Keratinocyte (primary cell): ENCODE results near the gene MACROH2A2. TPM values are rescaled to one million over a fixed set of nuclear protein-coding genes. Genes with fewer than 3 reads are reported as not detected.

ENCODE experiments used
- DNase-seq: peaks from one replicate; pipeline ENCODE4 v3.0.0-alpha.2; 2011; ENCODE audit warnings: low read depth, missing footprints, low spot score
- FAIRE-seq: peaks from 2 replicates; lab custom pipeline; 2011; peaks lifted over from hg19 to GRCh38; lab: Jason Lieb, UNC
- H2AFZ ChIP-seq: 2 replicates; pipeline ENCODE4 v1.6.0; 2012; ENCODE audit warnings: low read length, control low read depth, inconsistent platforms; ENCODE audit not compliant: control insufficient read depth
- H3K27ac ChIP-seq: 2 replicates; pipeline ENCODE4 v1.5.1; 2011; ENCODE audit warnings: low read length; ENCODE audit not compliant: control insufficient read depth, insufficient read depth
- H3K27me3 ChIP-seq: 3 replicates; pipeline ENCODE4 v1.6.0; 2011; ENCODE audit warnings: low read length; ENCODE audit not compliant: control insufficient read depth, insufficient read depth; ENCODE audit errors: extremely low read depth
- H3K36me3 ChIP-seq, 2 experiments: 2 replicates in 1 of 2; 3 replicates in 1 of 2; pipeline ENCODE4 v1.5.1; 2011; ENCODE audit warnings: low read length in 2 of 2, mild to moderate bottlenecking in 1 of 2; ENCODE audit not compliant: control insufficient read depth in 2 of 2, insufficient read depth in 2 of 2; ENCODE audit errors: extremely low read depth in 1 of 2
- H3K4me1 ChIP-seq: 3 replicates; pipeline ENCODE4 v1.5.1; 2011; ENCODE audit warnings: low read length; ENCODE audit not compliant: control insufficient read depth, insufficient read depth; ENCODE audit errors: extremely low read depth
- H3K4me2 ChIP-seq: 3 replicates; pipeline ENCODE4 v1.6.0; 2011; ENCODE audit warnings: low read depth, low read length; ENCODE audit not compliant: control insufficient read depth, insufficient read depth; ENCODE audit errors: extremely low read depth
- H3K4me3 ChIP-seq, 3 experiments: fragments of 200-600 bp in 1 of 3; sonication (generic) in 1 of 3; 2 replicates in 2 of 3; 3 replicates in 1 of 3; pipeline ENCODE4 v1.5.1; 2011 to 2016; ENCODE audit warnings: low read length in 3 of 3, mild to moderate bottlenecking in 3 of 3, control low read depth in 2 of 3, inconsistent platforms in 1 of 3, low read depth in 1 of 3, mixed read lengths in 1 of 3, mixed run types in 1 of 3, moderate library complexity in 1 of 3; ENCODE audit not compliant: control insufficient read depth in 2 of 3, insufficient read depth in 2 of 3; ENCODE audit errors: extremely low read depth in 1 of 3
- H3K79me2 ChIP-seq: 2 replicates; pipeline ENCODE4 v1.6.0; 2012; ENCODE audit warnings: low read length; ENCODE audit not compliant: control insufficient read depth, insufficient read depth
- H3K9ac ChIP-seq: 3 replicates; pipeline ENCODE4 v1.6.0; 2011; ENCODE audit warnings: low read length; ENCODE audit not compliant: control insufficient read depth, insufficient read depth; ENCODE audit errors: extremely low read depth
- H3K9me1 ChIP-seq: 3 replicates; pipeline ENCODE4 v1.6.0; 2011; ENCODE audit warnings: low read length; ENCODE audit not compliant: control insufficient read depth, insufficient read depth; ENCODE audit errors: extremely low read depth
- H3K9me3 ChIP-seq: 2 replicates; pipeline ENCODE4 v1.5.1; 2012; ENCODE audit warnings: low read depth, low read length; ENCODE audit not compliant: control insufficient read depth
- H4K20me1 ChIP-seq: 3 replicates; pipeline ENCODE4 v1.6.0; 2011; ENCODE audit warnings: low read length; ENCODE audit not compliant: control insufficient read depth, insufficient read depth; ENCODE audit errors: extremely low read depth
- EZH2 ChIP-seq: IDR thresholded peaks from one replicate; pipeline ENCODE4 v1.6.1; 2012; ENCODE audit warnings: inconsistent platforms, mild to moderate bottlenecking, low read length, moderate library complexity
- dilution Hi-C: fragments of 300-500 bp; cut with MboI; formaldehyde crosslinking; loops from one replicate; pipeline ENCODE4 v1.7.0; 2020; ENCODE audit warnings: low sequenced_read_pairs; ENCODE audit not compliant: extremely low pct_ligation_motif_present
- polyA plus RNA-seq, 5 experiments: library from polyadenylated mRNA; depleted of rRNA in 3 of 5; stranded (reverse) in 3 of 5; stranded (forward) in 1 of 5; unstranded in 1 of 5; fragments of >200 nt; gene quantifications; 1 replicate in 1 of 5; 2 replicates in 3 of 5; 3 replicates in 1 of 5; pipeline versions ENCODE4 v1.2.1 to v1.2.3, GENCODE V29; 2011 to 2012; ENCODE audit warnings: missing spikeins in 2 of 5, low read depth in 1 of 5, low replicate concordance in 1 of 5
- TF ChIP-seq, protein P1 (sequence below), 3 experiments: IDR thresholded peaks in 1 of 3; conservative IDR thresholded peaks in 1 of 3; optimal IDR thresholded peaks in 1 of 3; 2 replicates in 2 of 3; 3 replicates in 1 of 3; pipeline versions ENCODE3 to v1.5.1; 2011; ENCODE audit warnings: low read length in 3 of 3, mild to moderate bottlenecking in 3 of 3, moderate library complexity in 2 of 3, control low read depth in 1 of 3, inconsistent platforms in 1 of 3; ENCODE audit not compliant: insufficient read depth in 2 of 3; ENCODE audit errors: extremely low read depth in 1 of 3

The MACROH2A2 gene
- polyA plus RNA-seq, 1 donor (not counting 4 experiments of a cell fraction or from before 2014, with no cell fraction given): 11.6 TPM

DNA sequence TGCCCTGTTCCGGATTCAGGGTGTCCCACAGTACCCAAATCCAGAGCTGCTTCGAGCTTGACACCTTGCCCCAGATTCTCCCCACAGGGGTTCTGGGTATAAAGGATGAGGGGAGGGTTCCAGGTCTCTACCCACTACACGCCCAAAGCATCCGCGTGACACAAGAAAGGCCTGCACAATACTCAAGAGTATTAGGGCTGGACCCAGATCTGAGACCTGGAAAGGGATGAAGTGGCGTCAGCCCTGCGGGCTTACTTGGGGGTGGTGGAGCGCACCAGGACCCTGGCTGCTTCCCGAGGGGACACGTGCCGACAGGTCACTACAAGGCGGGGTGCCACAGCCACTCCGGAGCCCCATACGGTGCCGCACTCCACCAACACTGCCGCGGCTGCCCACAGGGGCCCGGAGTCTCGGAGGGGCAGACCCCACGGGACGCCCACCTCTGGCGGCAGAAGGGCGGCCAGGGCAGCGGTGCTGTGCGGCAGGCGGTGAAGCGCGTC, 92.6 kb downstream of the MACROH2A2 start:
- Histone ChIP-seq H2AFZ (peak overlapping the region; percentile 79), H3K4me3 (peak overlapping the region; percentile 58 to 69 (median 69)), H4K20me1 (no peaks in the 10 kb centered on the region), H3K9ac (peak overlapping the region; percentile 86), H3K27me3 (no peaks in the 10 kb centered on the region), H3K4me2 (peak overlapping the region; percentile 83), H3K9me3 (no peaks in the 10 kb centered on the region), H3K36me3 (peaks cover 0 to 2% of the 10 kb centered on the region in 2 experiments), H3K27ac (peak overlapping the region; percentile 84), H3K79me2 (peaks cover 13% of the 10 kb centered on the region), H3K4me1 (peaks cover 18% of the 10 kb centered on the region), H3K9me1 (no peaks in the 10 kb centered on the region)
- dilution Hi-C loops: no loop called here
- FAIRE-seq: no peak
- TF ChIP-seq, protein P1, sequence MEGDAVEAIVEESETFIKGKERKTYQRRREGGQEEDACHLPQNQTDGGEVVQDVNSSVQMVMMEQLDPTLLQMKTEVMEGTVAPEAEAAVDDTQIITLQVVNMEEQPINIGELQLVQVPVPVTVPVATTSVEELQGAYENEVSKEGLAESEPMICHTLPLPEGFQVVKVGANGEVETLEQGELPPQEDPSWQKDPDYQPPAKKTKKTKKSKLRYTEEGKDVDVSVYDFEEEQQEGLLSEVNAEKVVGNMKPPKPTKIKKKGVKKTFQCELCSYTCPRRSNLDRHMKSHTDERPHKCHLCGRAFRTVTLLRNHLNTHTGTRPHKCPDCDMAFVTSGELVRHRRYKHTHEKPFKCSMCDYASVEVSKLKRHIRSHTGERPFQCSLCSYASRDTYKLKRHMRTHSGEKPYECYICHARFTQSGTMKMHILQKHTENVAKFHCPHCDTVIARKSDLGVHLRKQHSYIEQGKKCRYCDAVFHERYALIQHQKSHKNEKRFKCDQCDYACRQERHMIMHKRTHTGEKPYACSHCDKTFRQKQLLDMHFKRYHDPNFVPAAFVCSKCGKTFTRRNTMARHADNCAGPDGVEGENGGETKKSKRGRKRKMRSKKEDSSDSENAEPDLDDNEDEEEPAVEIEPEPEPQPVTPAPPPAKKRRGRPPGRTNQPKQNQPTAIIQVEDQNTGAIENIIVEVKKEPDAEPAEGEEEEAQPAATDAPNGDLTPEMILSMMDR (optimal IDR thresholded peaks at IDR 0.05 in 1 of 3, IDR thresholded peaks at IDR 0.05 in 1 of 3, conservative IDR thresholded peaks at IDR 0.05 in 1 of 3; ENCODE audit: extremely low read depth in 1 of 3, insufficient read depth in 2 of 3, low read length in 3 of 3): no peak
- no peak for TF ChIP-seq EZH2
- DNase-seq: no peak

DNA sequence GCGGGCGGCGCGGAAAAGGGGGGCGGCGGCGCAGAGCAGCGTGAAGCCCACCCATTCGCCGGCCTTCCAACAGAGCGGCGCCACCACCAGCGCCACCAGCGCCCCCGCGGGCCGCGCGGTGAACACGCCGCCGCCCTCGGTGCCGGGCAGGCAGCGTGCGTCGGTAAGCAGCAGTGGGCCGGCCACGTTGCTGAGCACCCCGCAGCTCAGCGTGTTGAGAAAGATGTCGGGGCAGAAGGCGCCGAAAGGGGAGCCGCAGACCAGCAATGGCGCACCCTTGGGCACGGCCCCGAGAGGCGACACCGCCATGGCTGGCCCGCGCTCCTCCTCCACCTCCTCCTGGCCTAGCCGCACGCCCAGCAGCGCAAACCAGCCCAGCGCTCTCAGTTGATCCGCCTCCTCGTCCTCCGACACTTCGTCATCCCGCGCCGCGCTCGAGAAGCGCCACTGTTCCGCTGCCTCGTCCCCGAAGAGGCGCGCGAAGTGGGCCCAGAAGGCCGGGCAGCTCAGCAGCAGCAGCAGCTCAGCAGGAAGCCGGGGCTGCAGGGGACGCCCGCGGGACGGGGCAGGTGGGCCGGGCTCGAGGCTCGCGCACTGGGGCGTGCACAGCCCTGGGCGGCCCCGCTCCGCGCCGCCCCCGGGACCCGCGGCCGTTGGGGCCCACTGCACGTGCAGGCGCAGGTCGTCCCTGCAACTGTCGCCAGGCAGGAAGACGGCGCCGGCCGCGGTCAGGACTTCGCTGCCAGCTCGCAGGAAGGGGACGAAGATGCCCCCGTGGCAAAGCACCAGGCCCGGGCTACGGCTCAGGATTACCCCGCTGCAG, 93.2 kb downstream of the MACROH2A2 start:
- Histone ChIP-seq H3K9me1 (no peaks in the 10 kb centered on the region), H3K27ac (peak overlapping the region; percentile 84), H3K9me3 (no peaks in the 10 kb centered on the region), H3K79me2 (peaks cover 13% of the 10 kb centered on the region), H4K20me1 (no peaks in the 10 kb centered on the region), H3K4me1 (peaks cover 18% of the 10 kb centered on the region), H3K27me3 (no peaks in the 10 kb centered on the region), H3K9ac (peak overlapping the region; percentile 86), H3K4me3 (peak overlapping the region; percentile 58 to 69 (median 69)), H3K4me2 (peak overlapping the region; percentile 83), H3K36me3 (peaks cover 2 to 3% of the 10 kb centered on the region in 2 experiments), H2AFZ (peak overlapping the region; percentile 79)
- dilution Hi-C loops: no loop called here
- no peak for TF ChIP-seq EZH2
- TF ChIP-seq, protein P1 (optimal IDR thresholded peaks at IDR 0.05 in 1 of 3, IDR thresholded peaks at IDR 0.05 in 1 of 3, conservative IDR thresholded peaks at IDR 0.05 in 1 of 3; ENCODE audit: extremely low read depth in 1 of 3, insufficient read depth in 2 of 3, low read length in 3 of 3): peak in 2 of 3 experiments; percentile 39 to 60
- FAIRE-seq: no peak
- no peak for DNase-seq
